Measurements from ENCODE around the gene PRPF6.

The PRPF6 gene

GRCh38 chr20:63951398-63952209, 29.3 kb upstream of the PRPF6 start:
- no peak overlapping the region for H3K4me3 ChIP-seq (ENCODE audit: low read depth, low read length)
- TF ChIP-seq CTCF (IDR thresholded peaks at IDR 0.05; ENCODE audit: insufficient read depth, low read length, missing control alignments), result no peak
- POLR2A ChIA-PET, result no interaction called here
- CTCF ChIA-PET, result no interaction called here
- DNase-seq (ENCODE audit: low read depth, low spot score), result no peak

- CTCF ChIA-PET, result no interaction called here
- no peak overlapping the region for H3K4me3 ChIP-seq (ENCODE audit: low read depth, low read length)
- no peak for TF ChIP-seq CTCF (IDR thresholded peaks at IDR 0.05; ENCODE audit: insufficient read depth, low read length, missing control alignments)
- no peak for DNase-seq (ENCODE audit: low read depth, low spot score)
- POLR2A ChIA-PET, result no interaction called here
Observed at GRCh38 chr20:63952210-63952535, 28.8 kb upstream of the PRPF6 start.

- ChIA-PET POLR2A (no interaction called here), CTCF (no interaction called here)
- no peak for DNase-seq (ENCODE audit: low read depth, low spot score)
- H3K4me3 ChIP-seq (ENCODE audit: low read depth, low read length), result no peak overlapping the region
- TF ChIP-seq CTCF (IDR thresholded peaks at IDR 0.05; ENCODE audit: insufficient read depth, low read length, missing control alignments), result no peak
Observed at GRCh38 chr20:63952769-63953168, 28.2 kb upstream of the PRPF6 start.

- no peak for TF ChIP-seq CTCF (IDR thresholded peaks at IDR 0.05; ENCODE audit: insufficient read depth, low read length, missing control alignments)
- no peak for DNase-seq (ENCODE audit: low read depth, low spot score)
- POLR2A ChIA-PET, result interaction anchor here (0.6 kb wide), 1 partner anchor 1611 kb away, joined by 4 read pairs; no protein-coding TSS in a partner anchor
- peak overlapping the region; percentile 93 for H3K4me3 ChIP-seq (ENCODE audit: low read depth, low read length)
- CTCF ChIA-PET, result interaction anchor here (1.2 kb wide), 1 partner anchor 19 kb away, joined by 4 read pairs; no protein-coding TSS in a partner anchor
Observed at GRCh38 chr20:63953764-63954429, 27.0 kb upstream of the PRPF6 start.

- peak; percentile 45 for TF ChIP-seq CTCF (IDR thresholded peaks at IDR 0.05; ENCODE audit: insufficient read depth, low read length, missing control alignments)
- H3K4me3 ChIP-seq (ENCODE audit: low read depth, low read length), result peak overlapping the region; percentile 93
- ChIA-PET CTCF (interaction anchor here (0.8 to 1.2 kb wide), 3 partner anchors 18 to 25 kb away, joined by 3 to 5 read pairs (median 4); no protein-coding TSS in a partner anchor), POLR2A (interaction anchor here (0.6 to 0.7 kb wide), 2 partner anchors 16 to 54 kb away, joined by 3 to 5 read pairs; no protein-coding TSS in a partner anchor)
- no peak for DNase-seq (ENCODE audit: low read depth, low spot score)
Observed at GRCh38 chr20:63955281-63955826, 25.6 kb upstream of the PRPF6 start.
